ENCODE results near the gene NYAP1. TPM values are rescaled to one million over a fixed set of nuclear protein-coding genes. Genes with fewer than 3 reads are reported as not detected.

Gene NYAP1
- total and polyA plus RNA-seq, 4 donors: 0.32 to 1.1 (median 0.46) TPM

DNA sequence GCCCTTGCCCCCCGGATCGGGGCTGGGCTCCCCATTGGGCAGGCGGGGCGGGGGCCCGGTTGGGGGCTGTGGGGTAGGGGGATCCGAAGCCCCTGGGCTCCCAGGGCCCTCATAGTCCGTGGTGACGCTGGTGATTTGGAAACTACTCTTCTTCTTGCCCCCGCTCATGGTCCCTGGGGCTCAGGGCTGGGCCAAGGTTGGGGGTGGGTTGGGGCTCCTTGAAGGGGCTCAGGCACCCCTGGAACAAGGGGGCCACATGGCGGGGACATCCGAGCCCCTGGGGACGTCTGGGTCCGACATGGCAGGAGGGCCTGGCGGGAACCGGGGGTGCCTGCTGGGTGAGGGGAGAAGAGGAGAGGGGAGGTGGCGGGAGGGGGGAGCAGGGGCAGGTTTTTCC lies 5.9 kb upstream of the NYAP1 start:
- Histone ChIP-seq H3K27ac (ENCODE audit: low read depth in 1 of 2, low read length in 1 of 2) (peak overlapping the region; percentile 65 to 94), H3K36me3 (ENCODE audit: control insufficient read depth in 4 of 4, insufficient read depth in 4 of 4, low read length in 4 of 4) (peaks cover 3 to 18% (median 10%) of the 10 kb centered on the region in 4 donors), H3K27me3 (ENCODE audit: control insufficient read depth in 3 of 3, insufficient read depth in 3 of 3, low read length in 2 of 3) (no peaks in the 10 kb centered on the region), H3K4me3 (peak overlapping the region; percentile 96), H3K9ac (ENCODE audit: insufficient read depth in 1 of 2, low read length in 2 of 2) (no peak overlapping the region), H3K9me3 (ENCODE audit: control insufficient read depth in 4 of 4, insufficient read depth in 3 of 4, low read length in 3 of 4) (no peaks in the 10 kb centered on the region), H3K4me1 (ENCODE audit: control insufficient read depth in 5 of 5, insufficient read depth in 5 of 5, low read length in 5 of 5) (peaks cover 4 to 31% (median 21%) of the 10 kb centered on the region in 5 donors)
- WGBS, 2 donors: 1 to 3% methylated on average over 16 of the region's 16 CpGs
- TF ChIP-seq, protein P1, sequence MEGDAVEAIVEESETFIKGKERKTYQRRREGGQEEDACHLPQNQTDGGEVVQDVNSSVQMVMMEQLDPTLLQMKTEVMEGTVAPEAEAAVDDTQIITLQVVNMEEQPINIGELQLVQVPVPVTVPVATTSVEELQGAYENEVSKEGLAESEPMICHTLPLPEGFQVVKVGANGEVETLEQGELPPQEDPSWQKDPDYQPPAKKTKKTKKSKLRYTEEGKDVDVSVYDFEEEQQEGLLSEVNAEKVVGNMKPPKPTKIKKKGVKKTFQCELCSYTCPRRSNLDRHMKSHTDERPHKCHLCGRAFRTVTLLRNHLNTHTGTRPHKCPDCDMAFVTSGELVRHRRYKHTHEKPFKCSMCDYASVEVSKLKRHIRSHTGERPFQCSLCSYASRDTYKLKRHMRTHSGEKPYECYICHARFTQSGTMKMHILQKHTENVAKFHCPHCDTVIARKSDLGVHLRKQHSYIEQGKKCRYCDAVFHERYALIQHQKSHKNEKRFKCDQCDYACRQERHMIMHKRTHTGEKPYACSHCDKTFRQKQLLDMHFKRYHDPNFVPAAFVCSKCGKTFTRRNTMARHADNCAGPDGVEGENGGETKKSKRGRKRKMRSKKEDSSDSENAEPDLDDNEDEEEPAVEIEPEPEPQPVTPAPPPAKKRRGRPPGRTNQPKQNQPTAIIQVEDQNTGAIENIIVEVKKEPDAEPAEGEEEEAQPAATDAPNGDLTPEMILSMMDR (IDR thresholded peaks at IDR 0.05; ENCODE audit: control extremely low read depth, extremely low read depth): no peak
- no peak for DNase-seq
- ATAC-seq (ENCODE audit: insufficient read depth, low FRiP score): no peak

DNA sequence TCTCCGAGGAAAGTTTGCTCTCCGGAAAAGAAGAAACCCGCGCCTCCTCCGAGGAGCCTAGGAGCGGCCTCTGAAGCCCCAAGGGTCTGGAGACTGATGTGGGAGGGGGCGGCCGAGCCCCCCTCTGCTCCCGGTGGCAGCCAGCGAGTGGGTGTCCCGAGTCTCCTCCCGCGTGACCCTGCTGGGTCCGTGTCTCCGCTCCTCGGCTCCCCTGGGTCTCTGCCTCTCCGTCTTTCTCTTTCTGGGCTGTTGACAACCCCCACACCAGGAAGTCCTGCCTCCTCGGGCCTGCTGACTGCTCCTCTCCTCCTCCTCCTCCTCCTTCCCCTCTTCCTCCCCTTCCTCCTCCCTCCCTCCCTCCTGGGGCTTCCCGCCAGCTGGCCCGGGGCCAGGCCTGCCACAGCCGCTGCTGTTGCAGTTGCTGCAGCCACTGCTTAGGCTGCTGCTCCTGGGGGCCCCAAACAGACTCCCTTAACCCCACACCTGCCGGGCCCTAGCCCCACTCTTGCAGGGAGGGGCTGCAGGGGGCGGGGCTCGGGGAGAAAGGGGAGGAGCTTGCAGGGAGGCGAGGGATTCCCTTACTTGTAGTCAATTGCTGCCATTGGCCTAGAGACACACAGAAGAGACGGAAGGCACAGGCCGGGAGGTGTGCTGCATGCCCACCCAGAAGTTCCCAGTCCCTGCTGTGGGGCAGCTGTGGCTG lies 4.6 kb upstream of the NYAP1 start, which contains the start of gene TSC22D4:
Gene TSC22D4, minus strand, starts transcription at position 257 of the 703 bp plus-strand sequence. CDS start 1,176 bp downstream, outside the sequence.
- H3K9me3 ChIP-seq (ENCODE audit: control insufficient read depth in 4 of 4, insufficient read depth in 3 of 4, low read length in 3 of 4): no peaks in the 10 kb centered on the region
- peaks cover 4 to 30% (median 17%) of the 10 kb centered on the region in 5 donors for H3K4me1 ChIP-seq (ENCODE audit: control insufficient read depth in 5 of 5, insufficient read depth in 5 of 5, low read length in 5 of 5)
- ATAC-seq (ENCODE audit: insufficient read depth, low FRiP score): peak; percentile 92
- WGBS, 2 donors: 0 to 1% methylated on average over 23 to 27 of the region's 27 CpGs
- H3K4me3 ChIP-seq: peak within 1 kb of the TSS; percentile 96
- H3K27me3 ChIP-seq (ENCODE audit: control insufficient read depth in 3 of 3, insufficient read depth in 3 of 3, low read length in 2 of 3): no peaks in the 10 kb centered on the region
- peak within 1 kb of the TSS; percentile 94 to 95 for H3K27ac ChIP-seq (ENCODE audit: low read depth in 1 of 2, low read length in 1 of 2)
- H3K36me3 ChIP-seq (ENCODE audit: control insufficient read depth in 4 of 4, insufficient read depth in 4 of 4, low read length in 4 of 4): peaks cover under 1 to 9% (median 5%) of the 10 kb centered on the region in 4 donors
- peak within 1 kb of the TSS in 1 of 2 donors; percentile 62 for H3K9ac ChIP-seq (ENCODE audit: insufficient read depth in 1 of 2, low read length in 2 of 2)
- TF ChIP-seq, protein P1 (IDR thresholded peaks at IDR 0.05; ENCODE audit: control extremely low read depth, extremely low read depth): no peak
- DNase-seq: peak; percentile 97 to 99 (median 98)

DNA sequence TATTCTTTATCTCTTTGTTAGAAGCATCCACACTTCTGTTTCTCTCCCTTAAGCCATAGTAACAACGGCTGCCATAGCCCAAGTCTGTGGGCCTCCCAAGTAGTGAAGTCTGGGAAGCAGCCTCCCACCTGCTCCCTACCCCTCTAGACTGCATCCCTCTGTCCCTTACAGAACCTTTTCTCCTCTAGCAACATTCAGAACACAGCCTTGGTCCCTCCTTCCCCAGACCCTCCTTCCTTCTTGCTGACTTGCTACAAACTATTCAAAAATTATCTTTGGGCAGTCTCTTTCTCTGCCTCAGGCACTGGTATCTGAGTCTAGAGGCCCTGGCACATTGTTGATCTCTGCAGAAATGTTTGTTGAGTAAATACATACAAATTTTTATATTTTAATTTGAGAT lies 2.3 kb upstream of the NYAP1 start:
- WGBS, 2 donors: 93 to 100% methylated on average over 1 of the region's 1 CpG

More for the DNA sequence above, 2.3 kb upstream of the NYAP1 start:
- Histone ChIP-seq H3K9ac (ENCODE audit: insufficient read depth in 1 of 2, low read length in 2 of 2) (no peak overlapping the region), H3K9me3 (ENCODE audit: control insufficient read depth in 4 of 4, insufficient read depth in 3 of 4, low read length in 3 of 4) (no peaks in the 10 kb centered on the region), H3K27ac (ENCODE audit: low read depth in 1 of 2, low read length in 1 of 2) (no peak overlapping the region), H3K36me3 (ENCODE audit: control insufficient read depth in 4 of 4, insufficient read depth in 4 of 4, low read length in 4 of 4) (peaks cover 0 to 4% (median 0%) of the 10 kb centered on the region in 4 donors), H3K4me3 (no peak overlapping the region), H3K27me3 (ENCODE audit: control insufficient read depth in 3 of 3, insufficient read depth in 3 of 3, low read length in 2 of 3) (no peaks in the 10 kb centered on the region), H3K4me1 (ENCODE audit: control insufficient read depth in 5 of 5, insufficient read depth in 5 of 5, low read length in 5 of 5) (peaks cover 4 to 33% (median 8%) of the 10 kb centered on the region in 5 donors)
- TF ChIP-seq, protein P1 (IDR thresholded peaks at IDR 0.05; ENCODE audit: control extremely low read depth, extremely low read depth): no peak
- ATAC-seq (ENCODE audit: insufficient read depth, low FRiP score) (no peak), DNase-seq (no peak)

Data from lung (tissue), 12 donors.